Caco-2 (cell line): ENCODE data around the gene TEX51. TPM values are rescaled to one million over a fixed set of nuclear protein-coding genes. Genes with fewer than 3 reads are reported as not detected.

Experiments used
- BruUV-seq: library from RNA; stranded (reverse); fragments of 400-500 nt; replicated peaks from 2 replicates; lab custom pipeline; 2021; lab: Mats Ljungman, UMichigan
- CTCF ChIA-PET: fragments of 300-600 bp; sonication (Branson Sonifier 250); formaldehyde crosslinking; loops from one replicate; lab custom pipeline; 2022; ENCODE audit warnings: antibody characterized with exemption; lab: Charles Lee
- POLR2A ChIA-PET: fragments of 300-600 bp; sonication (Branson Sonifier 250); formaldehyde crosslinking; loops from one replicate; lab custom pipeline; 2022; ENCODE audit warnings: antibody characterized with exemption; lab: Charles Lee
- DNase-seq, 2 experiments: peaks; one replicate each; pipeline versions ENCODE4 v3.0.0 to v3.0.0-alpha.2; 2020 to 2022
- H3K27me3 ChIP-seq: replicated peaks from 2 replicates; pipeline ENCODE4 v1.6.0; 2011; ENCODE audit warnings: low read length; ENCODE audit not compliant: control insufficient read depth, insufficient read depth
- H3K36me3 ChIP-seq: 2 replicates; pipeline ENCODE4 v1.5.1; 2011; ENCODE audit warnings: low read length; ENCODE audit not compliant: control insufficient read depth, insufficient read depth
- H3K4me1 ChIP-seq: fragments of 250-450 bp; sonication (Bioruptor Pico); 2 replicates; pipeline ENCODE4 v1.5.1; 2020; ENCODE audit warnings: mild to moderate bottlenecking
- H3K4me3 ChIP-seq: 2 replicates; pipeline ENCODE4 v1.5.1; 2011; ENCODE audit warnings: low read depth, mild to moderate bottlenecking, control low read depth, low read length
- H3K9me3 ChIP-seq: fragments of 250-450 bp; sonication (Bioruptor Pico); 2 replicates; pipeline ENCODE4 v1.5.1; 2020; ENCODE audit warnings: mild to moderate bottlenecking, moderate library complexity
- H3K27ac Mint-ChIP-seq: one replicate; pipeline ENCODE4 v1.8.0; 2022; ENCODE audit warnings: mixed read lengths; ENCODE audit not compliant: unreplicated experiment
- H3K27me3 Mint-ChIP-seq: one replicate; pipeline ENCODE4 v1.8.0; 2022; ENCODE audit warnings: mixed read lengths; ENCODE audit not compliant: insufficient read depth, unreplicated experiment
- H3K36me3 Mint-ChIP-seq: one replicate; pipeline ENCODE4 v1.8.0; 2022; ENCODE audit warnings: mild to moderate bottlenecking, mixed read lengths; ENCODE audit not compliant: insufficient read depth, unreplicated experiment
- H3K4me1 Mint-ChIP-seq: one replicate; pipeline ENCODE4 v1.8.0; 2022; ENCODE audit warnings: low read depth, mixed read lengths; ENCODE audit not compliant: unreplicated experiment
- H3K4me3 Mint-ChIP-seq: one replicate; pipeline ENCODE4 v1.8.0; 2022; ENCODE audit warnings: mild to moderate bottlenecking, moderate library complexity, mixed read lengths; ENCODE audit not compliant: unreplicated experiment
- H3K9me3 Mint-ChIP-seq: one replicate; pipeline ENCODE4 v1.8.0; 2022; ENCODE audit warnings: mixed read lengths; ENCODE audit not compliant: unreplicated experiment
- CTCF ChIP-seq, 2 experiments: fragments of 200-600 bp in 1 of 2; IDR thresholded peaks; 1 replicate in 1 of 2; 2 replicates in 1 of 2; pipeline versions ENCODE4 v1.5.1 to v1.8.0; 2011 to 2022; ENCODE audit warnings: antibody characterized with exemption in 1 of 2, control low read depth in 1 of 2, inconsistent platforms in 1 of 2, low read depth in 1 of 2, low read length in 1 of 2, mild to moderate bottlenecking in 1 of 2, moderate library complexity in 1 of 2; ENCODE audit not compliant: insufficient read depth in 1 of 2, severe bottlenecking in 1 of 2, unreplicated experiment in 1 of 2
- intact Hi-C: fragments of 100-400 bp; cut with micrococcal nuclease; formaldehyde crosslinking; loops from one replicate; pipeline ENCODE4 v1.10.0; 2022; ENCODE audit not compliant: unreplicated experiment
- total RNA-seq: library from RNA; stranded (reverse); gene quantifications from 2 replicates; pipeline ENCODE4 v1.2.3, GENCODE V29; 2022

TEX51 gene
- total RNA-seq, 1 experiment from 2014 or later: not detected

- no peak overlapping the region for H3K27ac Mint-ChIP-seq
- Histone ChIP-seq H3K4me1 (no peaks in the 10 kb centered on the region), H3K4me3 (no peak overlapping the region), H3K27me3 (no peaks in the 10 kb centered on the region), H3K36me3 (no peaks in the 10 kb centered on the region), H3K9me3 (no peaks in the 10 kb centered on the region)
- peak in 1 of 2 experiments; percentile 15 for DNase-seq
- POLR2A ChIA-PET: no interaction called here
- H3K4me3 Mint-ChIP-seq: no peak overlapping the region
- H3K27me3 Mint-ChIP-seq: peaks cover 3% of the 10 kb centered on the region
- intact Hi-C loops: no loop called here
- no TSS peak for BruUV-seq
- H3K9me3 Mint-ChIP-seq: peaks cover 10% of the 10 kb centered on the region
- no peaks in the 10 kb centered on the region for H3K4me1 Mint-ChIP-seq
- no peaks in the 10 kb centered on the region for H3K36me3 Mint-ChIP-seq
- CTCF ChIA-PET: no interaction called here
- no peak for TF ChIP-seq CTCF (IDR thresholded peaks at IDR 0.05; ENCODE audit: insufficient read depth in 1 of 2, low read depth in 1 of 2, low read length in 1 of 2, severe bottlenecking in 1 of 2, unreplicated experiment in 1 of 2)
Observed at GRCh38 chr2:126894585-126895182, 4.0 kb upstream of the TEX51 start.

- Histone ChIP-seq H3K4me1 (no peaks in the 10 kb centered on the region), H3K4me3 (no peak overlapping the region), H3K27me3 (no peaks in the 10 kb centered on the region), H3K36me3 (no peaks in the 10 kb centered on the region), H3K9me3 (no peaks in the 10 kb centered on the region)
- no peaks in the 10 kb centered on the region for H3K4me1 Mint-ChIP-seq
- intact Hi-C loops: no loop called here
- CTCF ChIA-PET: no interaction called here
- H3K27ac Mint-ChIP-seq: no peak overlapping the region
- peaks cover 10% of the 10 kb centered on the region for H3K9me3 Mint-ChIP-seq
- no peak overlapping the region for H3K4me3 Mint-ChIP-seq
- POLR2A ChIA-PET: no interaction called here
- no peaks in the 10 kb centered on the region for H3K36me3 Mint-ChIP-seq
- no peak for TF ChIP-seq CTCF (IDR thresholded peaks at IDR 0.05; ENCODE audit: insufficient read depth in 1 of 2, low read depth in 1 of 2, low read length in 1 of 2, severe bottlenecking in 1 of 2, unreplicated experiment in 1 of 2)
- peaks cover 3% of the 10 kb centered on the region for H3K27me3 Mint-ChIP-seq
- no peak for DNase-seq
- BruUV-seq: no TSS peak
Observed at GRCh38 chr2:126895336-126895735, 3.4 kb upstream of the TEX51 start.

- TF ChIP-seq CTCF (IDR thresholded peaks at IDR 0.05; ENCODE audit: insufficient read depth in 1 of 2, low read depth in 1 of 2, low read length in 1 of 2, severe bottlenecking in 1 of 2, unreplicated experiment in 1 of 2): no peak
- Histone ChIP-seq H3K4me1 (no peaks in the 10 kb centered on the region), H3K4me3 (no peak overlapping the region), H3K9me3 (no peaks in the 10 kb centered on the region), H3K36me3 (no peaks in the 10 kb centered on the region), H3K27me3 (no peaks in the 10 kb centered on the region)
- Mint-ChIP-seq H3K4me1 (no peaks in the 10 kb centered on the region), H3K9me3 (peaks cover 10% of the 10 kb centered on the region), H3K4me3 (no peak overlapping the region), H3K27me3 (peaks cover 3% of the 10 kb centered on the region), H3K36me3 (no peaks in the 10 kb centered on the region), H3K27ac (no peak overlapping the region)
- no peak for DNase-seq
- intact Hi-C loops: no loop called here
- ChIA-PET POLR2A (no interaction called here), CTCF (no interaction called here)
- BruUV-seq: no TSS peak
Observed at GRCh38 chr2:126896471-126896870, 2.2 kb upstream of the TEX51 start.
